Mammary epithelial cell (primary cell): ENCODE results near the gene TICAM1.

Experiments used
- CTCF ChIP-seq, 2 donors: IDR thresholded peaks in 1 of 2; conservative IDR thresholded peaks in 1 of 2; 2 replicates each; pipeline ENCODE4 v1.5.1; 2011 to 2012; ENCODE audit warnings: inconsistent platforms in 2 of 2, low read length in 2 of 2, mild to moderate bottlenecking in 2 of 2, control low read depth in 1 of 2, low read depth in 1 of 2; ENCODE audit not compliant: insufficient read depth in 1 of 2; ENCODE audit errors: extremely low read depth in 1 of 2
- EZH2 ChIP-seq: IDR thresholded peaks from 2 replicates; pipeline ENCODE4 v1.6.1; 2012; ENCODE audit warnings: low read length, inconsistent platforms, borderline replicate concordance

- TF ChIP-seq CTCF (conservative IDR thresholded peaks at IDR 0.05 in 1 of 2, IDR thresholded peaks at IDR 0.05 in 1 of 2; ENCODE audit: extremely low read depth in 1 of 2, insufficient read depth in 1 of 2, low read depth in 1 of 2, low read length in 2 of 2) (no peak), EZH2 (no peak)
Measured at GRCh38 chr19:4802711-4803110, 28.8 kb downstream of the TICAM1 start.
